ENCODE results near the gene MRPL1.

DNA sequence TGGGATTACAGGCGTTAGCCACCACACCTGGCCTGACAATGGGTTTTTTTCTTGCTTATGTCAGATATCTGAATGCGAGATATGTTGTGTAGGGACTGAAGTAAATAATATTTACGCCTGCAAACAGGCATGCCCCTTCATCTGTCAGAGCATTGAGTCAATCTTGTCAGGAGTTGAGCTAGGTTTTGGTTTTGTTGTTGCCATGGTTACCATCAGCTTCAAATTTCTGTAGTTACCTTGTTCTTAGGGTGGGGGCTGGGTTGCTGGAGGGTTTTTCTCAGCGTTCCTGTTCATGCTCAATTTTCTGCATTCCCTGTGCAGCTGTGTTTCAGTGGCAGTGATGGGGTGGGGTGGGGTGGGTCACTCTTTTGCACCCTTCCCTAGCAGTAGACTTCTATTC, 14.5 kb downstream of the MRPL1 start:
- TF ChIP-seq, protein P1, sequence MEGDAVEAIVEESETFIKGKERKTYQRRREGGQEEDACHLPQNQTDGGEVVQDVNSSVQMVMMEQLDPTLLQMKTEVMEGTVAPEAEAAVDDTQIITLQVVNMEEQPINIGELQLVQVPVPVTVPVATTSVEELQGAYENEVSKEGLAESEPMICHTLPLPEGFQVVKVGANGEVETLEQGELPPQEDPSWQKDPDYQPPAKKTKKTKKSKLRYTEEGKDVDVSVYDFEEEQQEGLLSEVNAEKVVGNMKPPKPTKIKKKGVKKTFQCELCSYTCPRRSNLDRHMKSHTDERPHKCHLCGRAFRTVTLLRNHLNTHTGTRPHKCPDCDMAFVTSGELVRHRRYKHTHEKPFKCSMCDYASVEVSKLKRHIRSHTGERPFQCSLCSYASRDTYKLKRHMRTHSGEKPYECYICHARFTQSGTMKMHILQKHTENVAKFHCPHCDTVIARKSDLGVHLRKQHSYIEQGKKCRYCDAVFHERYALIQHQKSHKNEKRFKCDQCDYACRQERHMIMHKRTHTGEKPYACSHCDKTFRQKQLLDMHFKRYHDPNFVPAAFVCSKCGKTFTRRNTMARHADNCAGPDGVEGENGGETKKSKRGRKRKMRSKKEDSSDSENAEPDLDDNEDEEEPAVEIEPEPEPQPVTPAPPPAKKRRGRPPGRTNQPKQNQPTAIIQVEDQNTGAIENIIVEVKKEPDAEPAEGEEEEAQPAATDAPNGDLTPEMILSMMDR (IDR thresholded peaks at IDR 0.05): no peak
- TF ChIP-seq POLR2A (IDR thresholded peaks at IDR 0.05) (no peak), POLR2AphosphoS5 (IDR thresholded peaks at IDR 0.05) (no peak)

Data from breast epithelium (tissue), 3 donors.